Kasumi-1 (cell line): ENCODE measurements around the gene CYBA.

ENCODE experiments used
- DNase-seq, 2 experiments: peaks; one replicate each; lab custom pipeline; 2025; lab: John Stamatoyannopoulos, UW

Gene CYBA

DNA sequence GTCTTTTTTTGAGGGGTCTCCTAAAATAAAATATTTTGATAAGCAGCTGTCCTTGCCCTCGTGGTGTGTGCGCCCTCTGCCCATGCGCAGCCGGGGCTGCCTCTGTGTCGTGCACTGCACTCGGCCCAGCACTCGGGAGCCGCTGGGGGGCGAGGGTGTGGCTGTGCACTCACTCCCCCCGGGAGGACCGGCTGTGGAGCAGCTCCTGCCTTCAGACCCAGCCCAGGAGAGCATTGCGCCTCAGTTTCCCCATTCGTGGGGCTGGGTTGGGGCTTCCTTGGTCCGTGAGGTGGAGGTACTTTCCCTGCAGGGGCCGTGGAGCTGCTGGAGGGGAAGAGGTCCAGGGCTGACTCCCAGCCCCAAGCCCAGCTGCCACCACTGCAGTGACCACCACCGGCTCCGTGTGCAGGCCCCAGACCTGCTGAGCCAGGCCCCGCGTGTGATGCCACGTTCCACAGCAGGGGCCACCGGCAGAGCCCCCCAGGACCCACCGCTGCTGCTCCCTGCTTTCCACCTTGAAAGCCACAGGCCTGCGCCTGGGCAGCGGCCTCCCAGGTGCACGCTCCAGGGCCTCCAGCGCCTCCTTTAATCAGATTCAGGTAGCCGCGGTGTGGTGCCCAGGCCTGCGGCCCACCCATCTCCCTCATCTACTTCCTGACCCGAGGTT is 18.8 kb downstream of the CYBA start:
- DNase-seq: no peak

GRCh38 chr16:88631384-88631783 is 19.5 kb downstream of the CYBA start:
- DNase-seq: no peak

DNA sequence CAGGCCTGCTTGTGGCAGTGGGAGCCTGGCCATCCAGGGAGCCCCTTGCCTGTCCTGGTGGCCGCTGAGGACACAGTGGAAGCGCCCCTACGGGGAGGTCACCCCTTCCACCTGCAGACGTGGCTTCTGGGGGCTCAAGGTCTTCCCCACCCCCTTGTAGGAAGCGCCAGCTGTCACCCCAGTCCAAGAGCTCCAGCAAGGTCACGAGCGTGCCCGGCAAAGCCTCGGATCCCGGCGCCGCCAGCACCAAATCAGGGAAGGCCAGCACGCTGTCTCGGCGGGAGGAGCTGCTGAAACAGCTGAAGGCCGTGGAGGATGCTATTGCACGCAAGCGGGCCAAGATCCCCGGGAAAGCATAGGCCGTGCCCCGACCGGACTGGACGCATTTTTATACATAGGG is 19.9 kb downstream of the CYBA start:
- no peak for DNase-seq

- DNase-seq: no peak
Measured at GRCh38 chr16:88630433-88630832, 20.4 kb downstream of the CYBA start.

GRCh38 chr16:88629835-88630234 is 21.0 kb downstream of the CYBA start:
- no peak for DNase-seq

- DNase-seq: peak; percentile 45 to 54
Measured at GRCh38 chr16:88628512-88628974, 22.3 kb downstream of the CYBA start.

DNA sequence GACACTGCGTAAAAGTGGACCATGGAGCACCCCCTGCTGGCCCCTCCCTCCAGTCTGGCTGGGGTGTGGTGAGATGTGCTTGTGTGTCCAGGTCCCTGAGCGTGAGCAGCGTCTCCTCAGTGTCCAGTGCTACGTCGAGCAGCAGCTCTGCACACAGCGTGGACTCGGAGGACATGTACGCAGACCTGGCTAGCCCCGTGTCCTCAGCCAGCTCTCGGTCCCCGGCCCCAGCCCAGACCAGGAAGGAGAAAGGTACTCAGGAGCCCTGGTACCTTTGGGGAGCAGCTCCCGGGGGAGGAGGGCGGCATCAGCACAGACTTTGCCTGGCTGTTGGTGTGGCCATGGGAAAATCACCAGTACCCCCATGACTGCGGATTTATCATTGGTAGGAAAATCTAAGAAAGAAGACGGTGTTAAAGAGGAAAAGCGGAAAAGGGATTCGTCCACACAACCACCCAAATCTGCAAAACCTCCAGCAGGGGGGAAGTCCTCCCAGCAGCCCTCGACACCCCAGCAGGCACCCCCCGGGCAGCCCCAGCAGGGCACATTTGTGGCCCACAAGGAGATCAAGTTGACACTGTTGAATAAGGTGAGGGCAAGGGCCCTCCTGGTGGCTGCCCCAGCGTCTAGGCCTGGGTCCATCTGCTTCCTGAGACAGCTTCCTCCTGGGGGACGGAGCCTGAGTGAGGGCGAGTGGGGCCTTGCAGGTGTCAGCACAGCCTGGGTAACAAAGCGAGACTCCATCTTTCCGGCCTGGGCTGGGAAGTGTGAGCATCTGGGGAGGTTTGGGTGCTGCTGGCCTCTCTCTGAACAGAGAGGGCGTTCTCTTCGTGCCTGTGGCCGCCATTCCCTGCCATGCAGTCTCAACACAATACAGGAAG is 23.1 kb downstream of the CYBA start:
- no peak for DNase-seq

DNA sequence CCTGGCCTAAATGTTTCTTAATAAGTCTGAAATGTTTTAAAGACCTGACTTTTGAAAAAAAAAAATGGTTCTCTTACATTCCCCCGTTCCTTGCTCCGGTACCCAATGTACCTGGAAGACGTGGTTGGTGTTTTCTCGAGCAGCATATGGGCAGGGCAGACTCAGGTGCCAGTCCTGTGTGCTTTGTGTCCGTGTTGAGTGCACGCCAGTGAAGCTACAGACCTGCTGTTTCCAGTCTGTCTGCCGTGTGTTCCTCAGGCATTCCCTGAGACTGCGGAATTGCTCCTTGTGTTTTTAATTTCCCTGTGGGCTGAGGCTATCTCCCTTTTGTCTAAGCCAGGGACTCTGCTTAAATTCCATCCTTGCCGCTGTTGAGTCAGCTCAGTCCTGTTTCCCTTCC is 24.2 kb downstream of the CYBA start:
- DNase-seq: no peak

DNA sequence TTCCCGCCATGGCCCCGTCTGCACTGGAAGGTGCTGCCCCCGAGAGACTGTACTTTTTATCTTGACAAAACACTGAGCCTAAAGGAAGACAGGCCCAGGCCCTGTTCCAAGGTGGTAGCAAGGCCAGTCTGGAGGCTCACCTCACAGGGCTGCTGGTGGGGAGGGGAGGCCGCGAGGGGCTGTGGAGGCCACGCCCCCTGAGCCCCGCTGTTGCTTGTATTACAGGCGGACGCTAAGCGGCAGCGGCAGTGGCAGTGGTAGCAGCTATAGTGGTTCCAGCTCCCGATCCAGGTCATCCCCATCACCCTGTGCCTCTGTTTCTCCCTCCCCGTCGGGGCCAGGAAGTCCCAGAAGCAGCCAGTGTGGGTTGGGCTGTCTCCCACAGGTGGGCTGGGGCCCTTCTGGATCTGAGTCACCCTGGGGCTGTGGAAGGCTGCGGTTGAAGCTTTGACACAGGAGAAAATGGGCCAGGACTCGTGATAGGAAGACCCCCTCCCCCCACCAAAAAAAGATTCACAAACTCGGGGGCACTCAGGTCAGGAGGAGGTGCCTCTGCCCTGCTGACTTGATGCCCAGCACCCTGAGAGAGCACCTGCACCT is 25.8 kb downstream of the CYBA start:
- no peak for DNase-seq

DNA sequence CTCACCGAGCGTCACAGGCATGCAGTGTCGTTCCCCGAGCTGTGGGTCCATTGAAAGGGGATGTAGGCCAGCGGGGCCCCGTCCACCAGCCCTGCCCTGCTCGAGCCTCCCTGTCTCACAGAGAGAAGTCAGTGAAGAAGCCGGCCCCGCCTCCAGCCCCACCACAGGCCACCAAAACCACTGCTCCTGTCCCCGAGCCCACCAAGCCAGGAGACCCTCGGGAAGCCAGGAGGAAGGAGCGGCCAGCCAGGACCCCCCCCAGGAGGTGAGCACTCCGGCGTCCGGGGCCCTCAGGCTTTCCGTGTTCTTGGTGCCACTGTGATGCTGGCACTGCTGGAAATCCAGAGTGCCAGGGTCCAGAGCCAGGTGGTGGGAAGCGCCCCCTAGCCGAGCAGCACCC is 26.4 kb downstream of the CYBA start:
- no peak for DNase-seq

DNA sequence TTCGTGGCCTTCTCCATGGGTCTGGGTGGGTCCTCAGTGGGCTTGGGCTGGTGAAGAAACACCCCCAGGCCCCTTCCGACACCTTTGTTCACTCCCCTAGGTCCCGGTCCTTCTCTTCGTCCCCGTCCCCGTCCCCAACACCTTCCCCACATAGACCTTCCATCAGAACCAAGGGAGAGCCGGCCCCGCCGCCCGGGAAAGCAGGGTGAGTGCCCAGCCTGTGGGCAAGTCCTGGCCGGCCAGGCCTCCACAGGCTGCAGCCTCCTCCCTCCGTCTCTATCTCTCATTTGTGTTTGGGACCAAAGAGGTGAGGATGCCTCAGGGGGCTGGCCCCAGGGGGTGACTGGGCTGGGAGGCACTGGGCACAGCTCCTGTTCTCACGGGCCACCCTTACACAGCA is 27.0 kb downstream of the CYBA start:
- no peak for DNase-seq

GRCh38 chr16:88622866-88623265 is 28.0 kb downstream of the CYBA start:
- no peak for DNase-seq

- no peak for DNase-seq
Measured at GRCh38 chr16:88622125-88622524, 28.7 kb downstream of the CYBA start.

GRCh38 chr16:88619859-88620815 is 30.7 kb downstream of the CYBA start:
- DNase-seq: no peak

DNA sequence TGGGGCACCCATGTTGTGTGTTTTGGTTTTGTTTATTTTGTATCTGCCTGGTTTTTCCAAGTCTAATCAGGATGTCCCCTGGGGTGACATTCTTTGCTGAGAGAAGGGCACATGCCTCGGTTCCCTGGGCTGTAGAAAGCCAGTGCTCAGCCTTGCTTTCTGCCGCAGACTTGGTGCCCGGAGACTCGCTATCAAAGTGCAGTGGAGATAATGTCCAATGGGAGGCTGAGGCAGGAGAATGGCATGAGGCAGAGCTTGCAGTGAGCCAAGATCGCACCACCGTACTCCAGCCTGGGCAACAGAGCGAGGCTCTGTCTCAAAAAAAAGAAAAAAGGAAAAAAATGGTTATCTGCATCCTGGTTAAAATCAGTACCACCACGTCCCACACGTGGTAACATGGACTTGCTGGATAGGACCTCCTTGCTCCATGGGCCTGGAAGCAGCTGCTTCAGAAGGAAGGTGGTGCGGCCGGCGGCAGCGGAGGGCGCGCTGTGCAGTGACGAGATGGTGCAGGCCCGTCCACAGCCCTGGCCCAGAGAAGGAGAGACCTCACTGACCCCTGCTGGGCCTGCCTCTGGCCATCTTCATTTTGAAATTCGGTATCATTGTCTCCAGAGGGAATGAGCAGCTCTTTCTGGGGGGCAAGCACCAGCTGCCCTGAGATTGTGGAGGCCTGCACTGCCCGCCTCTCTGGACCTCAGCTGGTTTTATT is 31.7 kb downstream of the CYBA start:
- no peak for DNase-seq

GRCh38 chr16:88618182-88618955 is 32.5 kb downstream of the CYBA start:
- no peak for DNase-seq

DNA sequence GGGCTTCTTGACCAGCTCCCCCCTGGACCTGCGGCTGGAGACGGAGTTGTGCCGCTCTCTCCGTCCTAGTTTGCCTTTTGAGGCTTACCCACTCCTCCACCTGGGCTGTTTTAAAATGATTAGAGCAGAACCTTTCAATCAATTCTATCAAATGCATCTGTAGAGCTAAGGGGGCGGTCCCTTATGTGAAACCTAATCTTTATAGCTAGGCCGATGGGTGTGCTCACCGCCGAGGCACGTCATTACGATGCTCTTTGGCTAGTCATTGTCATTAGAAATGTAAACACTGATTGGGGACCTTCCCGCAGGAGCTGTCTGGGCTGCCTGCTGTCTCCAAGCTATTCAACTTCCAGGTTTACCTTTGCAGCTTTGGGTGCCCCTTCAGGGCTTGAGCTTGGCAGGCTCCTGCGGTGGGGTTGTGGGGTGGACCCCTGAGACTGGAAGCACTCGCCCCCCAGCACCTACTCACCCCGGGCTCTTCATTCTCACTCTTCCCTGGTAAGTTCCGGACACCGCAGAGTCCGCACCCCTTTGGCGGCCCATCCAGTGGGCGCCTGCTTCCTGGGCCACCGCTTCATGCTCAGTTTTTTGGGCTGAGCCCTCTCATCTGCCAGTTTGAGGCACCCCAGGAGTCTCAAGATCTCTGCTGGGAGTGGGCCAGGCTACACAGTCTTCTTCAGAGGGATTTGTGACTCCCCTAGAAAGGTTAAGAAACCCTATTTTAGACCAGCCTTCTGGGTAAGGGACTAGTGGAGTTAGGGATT is 33.4 kb downstream of the CYBA start:
- no peak for DNase-seq

GRCh38 chr16:88616736-88617135 is 34.1 kb downstream of the CYBA start:
- no peak for DNase-seq

DNA sequence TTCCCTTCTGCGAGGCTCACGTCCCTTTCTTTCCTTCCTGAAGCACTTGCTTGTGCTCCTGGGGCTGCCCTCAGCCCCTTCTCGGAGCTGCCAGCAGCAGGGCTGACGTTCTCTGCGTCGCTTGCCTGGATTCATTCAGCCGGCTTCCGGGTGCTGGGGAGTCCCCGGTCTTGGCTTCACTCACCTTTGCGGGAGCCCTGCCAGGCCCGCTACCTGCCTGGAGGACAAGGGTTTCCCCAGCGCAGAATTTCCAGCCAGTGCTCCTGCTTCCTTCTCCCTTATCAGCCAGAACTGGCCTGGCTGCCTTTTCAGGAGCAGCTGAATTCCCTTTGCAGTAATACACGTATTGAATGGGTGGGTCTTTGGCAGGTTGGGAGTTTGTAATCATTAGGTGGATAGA is 34.5 kb downstream of the CYBA start:
- no peak for DNase-seq
